ENCODE measurements around the gene FCN2. TPM values are rescaled to one million over a fixed set of nuclear protein-coding genes. Genes with fewer than 3 reads are reported as not detected.
A peak's percentile ranks its signal among the peaks of the same experiment; 100 is the strongest.

FCN2 gene
- total and polyA plus RNA-seq, 2 experiments from 2014 or later, result not detected

DNA sequence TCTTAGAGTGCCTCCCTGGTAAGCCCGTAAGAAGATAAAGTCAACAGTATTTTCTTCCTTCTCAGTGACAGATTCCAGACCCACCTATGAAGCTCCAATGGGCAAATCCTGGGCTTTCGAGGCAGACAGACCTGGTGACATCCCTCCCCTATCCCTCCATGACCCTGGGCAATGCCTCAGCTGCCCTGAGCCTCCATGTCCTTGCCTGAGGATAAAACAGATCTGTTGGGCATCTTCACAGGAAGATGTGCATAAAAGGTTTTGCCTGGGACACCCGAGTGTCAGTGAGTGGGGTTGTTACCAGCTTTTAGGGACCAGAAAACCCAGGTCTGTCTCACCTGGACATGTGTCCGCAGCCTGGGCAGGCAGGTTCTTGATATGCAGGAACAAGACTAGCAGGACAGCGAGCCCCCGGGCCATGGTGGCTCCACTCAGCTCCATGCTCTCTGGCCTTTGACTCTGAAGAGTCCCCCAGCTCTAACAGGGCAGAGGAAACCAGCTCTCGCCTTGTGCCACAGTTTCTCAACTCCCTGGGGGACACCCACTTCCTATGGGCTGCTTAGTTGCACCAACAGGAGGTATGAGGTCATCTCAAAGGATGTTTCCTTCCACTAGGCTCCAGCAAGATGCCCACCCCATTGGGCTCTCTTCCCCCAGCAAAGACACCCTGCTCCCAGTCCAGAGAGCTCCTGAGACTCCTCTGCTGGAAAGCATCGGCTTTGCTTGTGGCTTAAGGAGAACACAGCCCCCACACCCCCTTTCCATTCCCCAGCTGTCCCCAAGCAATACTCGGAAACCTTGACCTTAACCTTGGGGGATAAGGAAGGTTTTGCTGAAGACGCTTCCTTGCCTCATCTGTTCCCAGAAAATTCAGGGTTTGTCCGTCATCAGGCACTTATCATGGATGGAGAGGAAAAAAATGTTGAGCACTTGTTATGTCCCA lies 37.1 kb downstream of the FCN2 start, which contains the start of gene FCN1:
FCN1 (minus strand) TSS at position 482 of the 943 bp plus-strand sequence; CDS start at position 441, 41 bp downstream.
- H3K27ac ChIP-seq, result no peak within 1 kb of the TSS
- peaks cover 5% of the 10 kb centered on the region for H3K4me1 ChIP-seq (ENCODE audit: low read depth)
- no peaks in the 10 kb centered on the region for H3K36me3 ChIP-seq
- TF ChIP-seq, protein P1, sequence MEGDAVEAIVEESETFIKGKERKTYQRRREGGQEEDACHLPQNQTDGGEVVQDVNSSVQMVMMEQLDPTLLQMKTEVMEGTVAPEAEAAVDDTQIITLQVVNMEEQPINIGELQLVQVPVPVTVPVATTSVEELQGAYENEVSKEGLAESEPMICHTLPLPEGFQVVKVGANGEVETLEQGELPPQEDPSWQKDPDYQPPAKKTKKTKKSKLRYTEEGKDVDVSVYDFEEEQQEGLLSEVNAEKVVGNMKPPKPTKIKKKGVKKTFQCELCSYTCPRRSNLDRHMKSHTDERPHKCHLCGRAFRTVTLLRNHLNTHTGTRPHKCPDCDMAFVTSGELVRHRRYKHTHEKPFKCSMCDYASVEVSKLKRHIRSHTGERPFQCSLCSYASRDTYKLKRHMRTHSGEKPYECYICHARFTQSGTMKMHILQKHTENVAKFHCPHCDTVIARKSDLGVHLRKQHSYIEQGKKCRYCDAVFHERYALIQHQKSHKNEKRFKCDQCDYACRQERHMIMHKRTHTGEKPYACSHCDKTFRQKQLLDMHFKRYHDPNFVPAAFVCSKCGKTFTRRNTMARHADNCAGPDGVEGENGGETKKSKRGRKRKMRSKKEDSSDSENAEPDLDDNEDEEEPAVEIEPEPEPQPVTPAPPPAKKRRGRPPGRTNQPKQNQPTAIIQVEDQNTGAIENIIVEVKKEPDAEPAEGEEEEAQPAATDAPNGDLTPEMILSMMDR (IDR thresholded peaks at IDR 0.05; ENCODE audit: low read depth, low read length), result no peak
- no peaks in the 10 kb centered on the region for H3K9me3 ChIP-seq (ENCODE audit: low read depth)
- DNase-seq (ENCODE audit: low read depth in 1 of 2, low spot score in 1 of 2), result no peak
- H3K4me3 ChIP-seq, result no peak within 1 kb of the TSS
- no peaks in the 10 kb centered on the region for H3K27me3 ChIP-seq

DNA sequence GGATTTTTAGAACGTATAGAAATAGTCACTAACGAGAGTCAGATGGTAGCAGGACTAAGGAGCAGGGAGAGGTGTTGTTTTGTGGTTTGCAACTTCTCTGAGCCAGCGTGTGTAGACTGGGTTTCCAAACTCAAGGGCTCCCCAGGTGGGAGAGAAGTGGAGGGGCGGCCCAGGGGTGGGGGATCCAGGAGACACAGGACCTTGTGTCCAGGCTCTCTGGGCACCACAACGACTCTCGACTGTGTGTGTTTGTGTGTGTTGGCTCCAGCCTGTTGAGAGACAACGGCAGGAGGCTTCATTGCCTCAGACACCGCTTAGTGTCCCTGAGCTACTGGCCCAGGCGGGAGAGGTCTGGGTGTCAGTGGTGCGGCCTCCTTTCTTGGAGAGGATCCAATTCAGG lies 38.0 kb downstream of the FCN2 start:
- Histone ChIP-seq H3K27me3 (no peaks in the 10 kb centered on the region), H3K4me3 (no peak overlapping the region), H3K27ac (no peak overlapping the region), H3K4me1 (ENCODE audit: low read depth) (peaks cover 5% of the 10 kb centered on the region), H3K36me3 (no peaks in the 10 kb centered on the region), H3K9me3 (ENCODE audit: low read depth) (no peaks in the 10 kb centered on the region)
- no peak for DNase-seq (ENCODE audit: low read depth in 1 of 2, low spot score in 1 of 2)
- TF ChIP-seq, protein P1 (IDR thresholded peaks at IDR 0.05; ENCODE audit: low read depth, low read length), result no peak

DNA sequence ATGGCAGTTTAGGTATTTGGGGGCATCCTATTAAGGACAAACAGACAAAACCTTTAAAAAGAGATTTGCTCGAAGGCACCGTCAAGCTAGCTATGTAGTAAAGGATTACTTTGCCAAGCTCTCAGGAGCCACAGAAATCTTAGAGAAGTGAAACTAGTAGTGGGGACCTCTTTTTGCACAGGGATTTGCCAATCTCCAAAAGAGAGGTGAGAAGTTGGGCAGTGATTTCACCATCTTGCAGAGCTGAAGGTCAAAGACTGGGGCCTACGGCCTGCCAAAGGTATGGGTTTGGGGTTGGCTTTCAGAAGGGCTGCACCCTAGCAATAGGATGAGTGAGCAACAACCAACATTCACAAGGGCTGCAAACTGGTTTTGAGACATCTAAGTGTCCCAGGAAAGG lies 38.7 kb downstream of the FCN2 start:
- Histone ChIP-seq H3K4me1 (ENCODE audit: low read depth) (peaks cover 5% of the 10 kb centered on the region), H3K9me3 (ENCODE audit: low read depth) (no peaks in the 10 kb centered on the region), H3K27ac (no peak overlapping the region), H3K4me3 (no peak overlapping the region), H3K27me3 (no peaks in the 10 kb centered on the region), H3K36me3 (no peaks in the 10 kb centered on the region)
- DNase-seq (ENCODE audit: low read depth in 1 of 2, low spot score in 1 of 2), result no peak
- TF ChIP-seq, protein P1 (IDR thresholded peaks at IDR 0.05; ENCODE audit: low read depth, low read length), result no peak

DNA sequence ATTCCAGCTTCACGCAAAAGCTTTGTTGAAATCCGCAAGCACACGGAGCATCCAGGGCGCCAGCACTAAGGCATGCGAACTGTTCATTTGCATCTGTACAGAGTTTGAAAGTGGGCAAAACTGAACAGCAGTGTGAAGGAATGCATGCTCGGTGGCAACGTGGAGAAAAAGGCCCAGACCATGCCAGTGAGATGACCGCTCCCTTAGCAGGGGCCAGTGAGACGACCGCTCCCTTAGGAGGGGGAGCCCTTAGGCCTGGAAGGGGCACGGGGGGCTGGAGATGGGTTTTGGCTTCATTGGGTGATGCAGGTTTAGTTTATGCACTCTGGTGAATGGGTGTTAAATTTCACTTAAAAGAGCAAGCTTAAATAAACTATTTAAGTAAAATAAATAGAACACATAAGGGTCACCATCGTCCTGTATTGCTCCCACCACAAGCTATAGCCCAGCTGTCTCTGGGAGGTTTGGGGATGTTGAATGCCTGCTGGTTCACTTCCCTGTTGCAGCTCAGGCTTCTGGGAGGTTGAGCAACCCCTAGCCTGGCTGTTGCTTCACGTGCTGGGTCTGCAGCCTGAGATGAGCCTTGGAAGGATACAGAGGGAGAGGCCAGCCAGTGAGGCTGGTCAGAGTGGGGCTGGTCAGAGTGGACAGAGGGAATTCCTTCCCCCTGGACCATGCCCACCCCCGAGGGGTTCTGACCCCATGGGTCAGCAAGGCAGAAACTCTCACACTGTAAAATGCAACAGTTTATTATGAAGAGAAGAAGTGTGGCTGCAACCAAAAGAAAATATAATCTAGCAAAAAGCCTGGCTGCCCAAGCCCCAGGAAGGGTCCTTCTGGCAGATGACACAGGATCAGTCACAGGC lies 41.7 kb downstream of the FCN2 start:
- no peak overlapping the region for H3K27ac ChIP-seq
- no peak overlapping the region for H3K4me3 ChIP-seq
- no peaks in the 10 kb centered on the region for H3K36me3 ChIP-seq
- H3K9me3 ChIP-seq (ENCODE audit: low read depth), result no peaks in the 10 kb centered on the region
- peak in 1 of 2 donors; percentile 21 for DNase-seq (ENCODE audit: low read depth in 1 of 2, low spot score in 1 of 2)
- H3K27me3 ChIP-seq, result no peaks in the 10 kb centered on the region
- TF ChIP-seq, protein P1 (IDR thresholded peaks at IDR 0.05; ENCODE audit: low read depth, low read length), result no peak
- H3K4me1 ChIP-seq (ENCODE audit: low read depth), result no peaks in the 10 kb centered on the region

DNA sequence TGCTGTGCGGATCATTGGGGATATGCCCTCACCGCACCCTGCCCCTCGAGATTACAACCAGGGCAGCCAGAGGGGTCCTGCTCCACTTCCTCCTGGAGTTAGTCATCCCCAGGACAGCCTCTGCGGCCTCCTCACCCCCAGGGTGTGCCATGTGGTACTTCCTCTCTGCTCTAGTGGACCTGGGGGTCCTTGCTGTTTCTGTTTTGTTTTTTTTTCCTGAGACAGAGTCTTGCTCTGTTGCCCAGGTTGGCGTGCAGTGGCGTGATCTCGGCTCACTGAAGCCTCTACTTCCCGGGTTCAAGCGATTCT lies 42.3 kb downstream of the FCN2 start:
- no peak for DNase-seq (ENCODE audit: low read depth in 1 of 2, low spot score in 1 of 2)
- Histone ChIP-seq H3K27me3 (no peaks in the 10 kb centered on the region), H3K4me1 (ENCODE audit: low read depth) (no peaks in the 10 kb centered on the region), H3K36me3 (no peaks in the 10 kb centered on the region), H3K4me3 (no peak overlapping the region), H3K27ac (no peak overlapping the region), H3K9me3 (ENCODE audit: low read depth) (no peaks in the 10 kb centered on the region)
- TF ChIP-seq, protein P1 (IDR thresholded peaks at IDR 0.05; ENCODE audit: low read depth, low read length), result no peak
